HCT116 (cell line): Measurements from ENCODE around the gene RBKS. TPM values are rescaled to one million over a fixed set of nuclear protein-coding genes. Genes with fewer than 3 reads are reported as not detected.

ENCODE experiments used
- ATAC-seq: fragments of 200-7000 bp; cut with Tn5 transposase; 2 replicates; pipeline ENCODE4 v1.9.1; 2020; ENCODE audit warnings: mild to moderate bottlenecking, moderate library complexity
- BruUV-seq: library from RNA; stranded (reverse); fragments of 400-500 nt; replicated peaks from 2 replicates; lab custom pipeline; 2021; lab: Mats Ljungman, UMichigan
- CTCF ChIA-PET: fragments of 300-600 bp; sonication (Branson Sonifier 250); formaldehyde crosslinking; loops from one replicate; lab custom pipeline; 2021; ENCODE audit warnings: antibody characterized with exemption; lab: Charles Lee
- POLR2A ChIA-PET: fragments of 300-600, 350-600 bp; sonication (Branson Sonifier 250); formaldehyde crosslinking; loops from one replicate; lab custom pipeline; 2021; ENCODE audit warnings: antibody characterized with exemption; lab: Charles Lee
- RAD21 ChIA-PET, 2 experiments: fragments of 300-600 bp; sonication (Branson Sonifier 250); formaldehyde crosslinking; loops; one replicate each; lab custom pipeline; 2023; ENCODE audit warnings: low total read pairs in 2 of 2; ENCODE audit not compliant: uncharacterized antibody in 2 of 2, unreplicated experiment in 2 of 2, low non-redundant PET in 1 of 2; lab: Charles Lee
- DNase-seq: peaks from one replicate; pipeline ENCODE4 v3.0.0-alpha.2; 2010; ENCODE audit warnings: low read depth, low spot score
- H2AFZ ChIP-seq: fragments of 200-600 bp; shearing (Covaris generic), sonication (generic); 2 replicates; pipeline ENCODE4 v1.6.1; 2017; ENCODE audit warnings: low read depth, mixed run types, mixed read lengths, antibody characterized with exemption, low read length; ENCODE audit not compliant: poor library complexity, severe bottlenecking
- H3K27ac ChIP-seq: 2 replicates; pipeline ENCODE4 v1.5.1; 2012; ENCODE audit warnings: low read depth, low read length
- H3K27me3 ChIP-seq: fragments of 200-600 bp; sonication (generic); 2 replicates; pipeline ENCODE4 v1.6.1; 2016; ENCODE audit warnings: mixed run types, low read length, mixed read lengths; ENCODE audit not compliant: insufficient read depth
- H3K36me3 ChIP-seq, 2 experiments: fragments of 200-500 bp in 1 of 2; fragments of 200-600 bp in 1 of 2; sonication (Bioruptor generic) in 1 of 2; sonication (generic) in 1 of 2; 2 replicates each; pipeline versions ENCODE4 v1.5.1 to v1.6.1; 2014 to 2016; ENCODE audit warnings: low read length in 2 of 2, inconsistent platforms in 1 of 2, mixed read lengths in 1 of 2, mixed run types in 1 of 2; ENCODE audit not compliant: insufficient read depth in 2 of 2, control insufficient read depth in 1 of 2
- H3K4me1 ChIP-seq, 2 experiments: fragments of 200-600 bp in 1 of 2; sonication (generic) in 1 of 2; 2 replicates each; pipeline versions ENCODE4 v1.5.1 to v1.6.1; 2012 to 2017; ENCODE audit warnings: low read length in 2 of 2, inconsistent platforms in 1 of 2, mild to moderate bottlenecking in 1 of 2, mixed read lengths in 1 of 2, mixed run types in 1 of 2, moderate library complexity in 1 of 2; ENCODE audit not compliant: insufficient read depth in 2 of 2, control insufficient read depth in 1 of 2
- H3K4me2 ChIP-seq: fragments of 200-600 bp; sonication (generic); 2 replicates; pipeline ENCODE4 v1.6.1; 2017; ENCODE audit warnings: mixed run types, low read length, mixed read lengths
- H3K4me3 ChIP-seq, 2 experiments: fragments of 200-600 bp in 1 of 2; sonication (generic) in 1 of 2; replicated peaks in 1 of 2; 2 replicates each; pipeline ENCODE4 v1.5.1; 2011 to 2016; ENCODE audit warnings: low read length in 2 of 2, control low read depth in 1 of 2, low read depth in 1 of 2, mild to moderate bottlenecking in 1 of 2, mixed read lengths in 1 of 2, mixed run types in 1 of 2
- H3K79me2 ChIP-seq: fragments of 200-600 bp; sonication (generic); 2 replicates; pipeline ENCODE4 v1.6.1; 2017; ENCODE audit warnings: mild to moderate bottlenecking, mixed run types, low read length, moderate library complexity, mixed read lengths; ENCODE audit not compliant: insufficient read depth
- H3K9ac ChIP-seq: fragments of 200-600 bp; sonication (generic); 2 replicates; pipeline ENCODE4 v1.6.1; 2016; ENCODE audit warnings: low read length, mixed read lengths
- H3K9me2 ChIP-seq: fragments of 200-600 bp; sonication (generic), shearing (Covaris generic); 2 replicates; pipeline ENCODE4 v1.6.1; 2017; ENCODE audit warnings: mixed run types, mild to moderate bottlenecking, moderate library complexity; ENCODE audit not compliant: insufficient read depth
- H3K9me3 ChIP-seq, 2 experiments: fragments of 200-500 bp in 1 of 2; fragments of 200-600 bp in 1 of 2; sonication (Bioruptor generic) in 1 of 2; sonication (generic) in 1 of 2; 2 replicates each; pipeline ENCODE4 v1.6.1; 2014 to 2017; ENCODE audit warnings: low read length in 2 of 2, mixed read lengths in 2 of 2, inconsistent platforms in 1 of 2, low read depth in 1 of 2, mild to moderate bottlenecking in 1 of 2, mixed run types in 1 of 2, moderate library complexity in 1 of 2; ENCODE audit not compliant: control insufficient read depth in 1 of 2, insufficient read depth in 1 of 2
- H4K20me1 ChIP-seq: fragments of 200-600 bp; sonication (generic), shearing (Covaris generic); 2 replicates; pipeline ENCODE4 v1.6.1; 2017; ENCODE audit warnings: mixed run types, mild to moderate bottlenecking, moderate library complexity; ENCODE audit not compliant: insufficient read depth
- ATF3 ChIP-seq: IDR thresholded peaks from 2 replicates; pipeline ENCODE4 v1.6.1; 2012
- CBX3 ChIP-seq: IDR thresholded peaks from 2 replicates; pipeline ENCODE4 v1.6.1; 2012; ENCODE audit warnings: low read depth
- EZH2 ChIP-seq: fragments of 200-600 bp; sonication (generic); IDR thresholded peaks from 2 replicates; pipeline ENCODE4 v1.6.1; 2017; ENCODE audit warnings: antibody characterized with exemption, mixed run types
- EZH2phosphoT487 ChIP-seq: fragments of 200-600 bp; IDR thresholded peaks from 2 replicates; pipeline ENCODE4 v1.6.1; 2018; ENCODE audit warnings: antibody characterized with exemption, borderline replicate concordance
- MAX ChIP-seq: IDR thresholded peaks from 2 replicates; pipeline ENCODE4 v1.6.1; 2012
- SRF ChIP-seq: IDR thresholded peaks from 2 replicates; pipeline ENCODE4 v1.6.1; 2012; ENCODE audit warnings: low read depth
- TCF7L2 ChIP-seq: IDR thresholded peaks from 2 replicates; pipeline ENCODE4 v1.7.0; 2011; ENCODE audit warnings: borderline replicate concordance, inconsistent platforms; ENCODE audit not compliant: insufficient read depth, insufficient read length; ENCODE audit errors: extremely low read depth
- ZBTB33 ChIP-seq: IDR thresholded peaks from 2 replicates; pipeline ENCODE4 v1.6.1; 2011; ENCODE audit warnings: mild to moderate bottlenecking, low read length, moderate library complexity; ENCODE audit not compliant: insufficient replicate concordance; ENCODE audit errors: extremely low read depth
- ZFX ChIP-seq: fragments of 450-650 bp; IDR thresholded peaks from 2 replicates; pipeline ENCODE4 v1.6.1; 2017
- intact Hi-C: fragments of 100-400 bp; cut with micrococcal nuclease; formaldehyde crosslinking; loops from 2 replicates; pipeline ENCODE4 v1.10.0; 2022
- total RNA-seq: library from RNA; stranded (reverse); gene quantifications from one replicate; pipeline ENCODE4 v1.2.1, GENCODE V29; 2021; ENCODE audit not compliant: unreplicated experiment

Gene RBKS
- total RNA-seq, 1 experiment from 2014 or later, result 2.4 TPM

- H3K4me3 ChIP-seq, result no peak overlapping the region
- intact Hi-C loops, result no loop called here
- H3K4me2 ChIP-seq, result no peak overlapping the region
- ChIA-PET RAD21 (no interaction called here), CTCF (no interaction called here), POLR2A (no interaction called here)
- no peaks in the 10 kb centered on the region for H3K9me3 ChIP-seq
- BruUV-seq, result no TSS peak
- ATAC-seq (no peak), DNase-seq (no peak)
- no peak overlapping the region for H3K9ac ChIP-seq
- no peaks in the 10 kb centered on the region for H3K36me3 ChIP-seq
- H3K27ac ChIP-seq, result no peak overlapping the region
- H2AFZ ChIP-seq, result no peak overlapping the region
- TF ChIP-seq ZFX, result no peak
- no peaks in the 10 kb centered on the region for H3K9me2 ChIP-seq
- H3K79me2 ChIP-seq, result no peaks in the 10 kb centered on the region
- no peaks in the 10 kb centered on the region for H3K4me1 ChIP-seq
- no peaks in the 10 kb centered on the region for H4K20me1 ChIP-seq
- no peaks in the 10 kb centered on the region for H3K27me3 ChIP-seq
Observed at GRCh38 chr2:27844821-27845255, 45.3 kb downstream of the RBKS start.

GRCh38 chr2:27843992-27844391 is 46.2 kb downstream of the RBKS start:
- Histone ChIP-seq H3K4me3 (no peak overlapping the region), H3K4me2 (no peak overlapping the region), H2AFZ (no peak overlapping the region), H3K4me1 (no peaks in the 10 kb centered on the region), H4K20me1 (no peaks in the 10 kb centered on the region), H3K36me3 (no peaks in the 10 kb centered on the region), H3K9me2 (no peaks in the 10 kb centered on the region), H3K27ac (no peak overlapping the region), H3K9ac (no peak overlapping the region), H3K79me2 (no peaks in the 10 kb centered on the region), H3K27me3 (no peaks in the 10 kb centered on the region), H3K9me3 (no peaks in the 10 kb centered on the region)
- intact Hi-C loops, result no loop called here
- BruUV-seq, result no TSS peak
- ATAC-seq, result no peak
- ChIA-PET CTCF (no interaction called here), RAD21 (no interaction called here), POLR2A (no interaction called here)
- TF ChIP-seq MAX (no peak), SRF (no peak), ZFX (no peak), TCF7L2 (no peak), CBX3 (no peak), EZH2phosphoT487 (no peak), ATF3 (no peak), ZBTB33 (no peak), EZH2 (no peak)
- DNase-seq, result no peak
